ENCODE data around the gene MDP1. TPM values are rescaled to one million over a fixed set of nuclear protein-coding genes. Genes with fewer than 3 reads are reported as not detected.

MDP1 gene
- total RNA-seq, 1 experiment from 2014 or later = 7.4 TPM

GRCh38 chr14:24237463-24237955 is 21.6 kb upstream of the MDP1 start:
- BruUV-seq (replicated peaks) = no TSS peak
- Mint-ChIP-seq H3K9me3 (ENCODE audit: low read depth, unreplicated experiment) (no peaks in the 10 kb centered on the region), H3K27me3 (ENCODE audit: unreplicated experiment) (no peaks in the 10 kb centered on the region), H3K36me3 (ENCODE audit: insufficient read depth, unreplicated experiment) (peaks cover 57% of the 10 kb centered on the region), H3K4me3 (ENCODE audit: low read depth, unreplicated experiment) (no peak overlapping the region), H3K27ac (ENCODE audit: unreplicated experiment) (peak overlapping the region; percentile 23), H3K4me1 (ENCODE audit: low read depth, unreplicated experiment) (peaks cover 24% of the 10 kb centered on the region)
- intact Hi-C loops (cut with micrococcal nuclease; ENCODE audit: unreplicated experiment) = no loop called here
- CTCF ChIA-PET = interaction anchor here (0.9 to 1.6 kb wide), 3 partner anchors 14 to 71 kb away, joined by 3 to 4 read pairs (median 4); partner anchors contain the start of gene MDP1
- no peak for TF ChIP-seq CTCF (IDR thresholded peaks at IDR 0.05; ENCODE audit: unreplicated experiment)
- DNase-seq = no peak

GRCh38 chr14:24236689-24237462 is 21.0 kb upstream of the MDP1 start:
- Mint-ChIP-seq H3K4me1 (ENCODE audit: low read depth, unreplicated experiment) (peaks cover 24% of the 10 kb centered on the region), H3K36me3 (ENCODE audit: insufficient read depth, unreplicated experiment) (peaks cover 57% of the 10 kb centered on the region), H3K4me3 (ENCODE audit: low read depth, unreplicated experiment) (no peak overlapping the region), H3K27ac (ENCODE audit: unreplicated experiment) (peak overlapping the region; percentile 23), H3K27me3 (ENCODE audit: unreplicated experiment) (no peaks in the 10 kb centered on the region), H3K9me3 (ENCODE audit: low read depth, unreplicated experiment) (no peaks in the 10 kb centered on the region)
- TF ChIP-seq CTCF (IDR thresholded peaks at IDR 0.05; ENCODE audit: unreplicated experiment) = no peak
- CTCF ChIA-PET = interaction anchor here (0.9 to 1.6 kb wide), 3 partner anchors 13 to 72 kb away, joined by 3 to 4 read pairs (median 4); partner anchors contain the start of gene MDP1
- intact Hi-C loops (cut with micrococcal nuclease; ENCODE audit: unreplicated experiment) = no loop called here
- BruUV-seq (replicated peaks) = no TSS peak
- no peak for DNase-seq

- BruUV-seq (replicated peaks) = no TSS peak
- Mint-ChIP-seq H3K27me3 (ENCODE audit: unreplicated experiment) (no peaks in the 10 kb centered on the region), H3K4me1 (ENCODE audit: low read depth, unreplicated experiment) (peaks cover 24% of the 10 kb centered on the region), H3K9me3 (ENCODE audit: low read depth, unreplicated experiment) (no peaks in the 10 kb centered on the region), H3K27ac (ENCODE audit: unreplicated experiment) (no peak overlapping the region), H3K4me3 (ENCODE audit: low read depth, unreplicated experiment) (no peak overlapping the region), H3K36me3 (ENCODE audit: insufficient read depth, unreplicated experiment) (peaks cover 59% of the 10 kb centered on the region)
- no peak for DNase-seq
- CTCF ChIA-PET = no interaction called here
- no peak for TF ChIP-seq CTCF (IDR thresholded peaks at IDR 0.05; ENCODE audit: unreplicated experiment)
- intact Hi-C loops (cut with micrococcal nuclease; ENCODE audit: unreplicated experiment) = no loop called here
Observed at GRCh38 chr14:24235804-24236688, 20.2 kb upstream of the MDP1 start.

GRCh38 chr14:24234095-24235005 is 18.5 kb upstream of the MDP1 start:
- no peak overlapping the region for H3K27ac Mint-ChIP-seq (ENCODE audit: unreplicated experiment)
- CTCF ChIA-PET = interaction anchor here (1.2 kb wide), 1 partner anchor 63 kb away, joined by 3 read pairs; no protein-coding TSS in a partner anchor

More at GRCh38 chr14:24234095-24235005, 18.5 kb upstream of the MDP1 start:
- BruUV-seq (replicated peaks) = no TSS peak
- Mint-ChIP-seq H3K4me1 (ENCODE audit: low read depth, unreplicated experiment) (peaks cover 24% of the 10 kb centered on the region), H3K4me3 (ENCODE audit: low read depth, unreplicated experiment) (peak overlapping the region; percentile 83), H3K9me3 (ENCODE audit: low read depth, unreplicated experiment) (no peaks in the 10 kb centered on the region), H3K27me3 (ENCODE audit: unreplicated experiment) (no peaks in the 10 kb centered on the region), H3K36me3 (ENCODE audit: insufficient read depth, unreplicated experiment) (peaks cover 55% of the 10 kb centered on the region)
- no peak for DNase-seq
- no peak for TF ChIP-seq CTCF (IDR thresholded peaks at IDR 0.05; ENCODE audit: unreplicated experiment)
- intact Hi-C loops (cut with micrococcal nuclease; ENCODE audit: unreplicated experiment) = no loop called here
